Measurements from ENCODE around the gene RTL5.
A peak's percentile ranks its signal among the peaks of the same experiment; 100 is the strongest.
"Not testable (repeated sequence)": the region's sequence is repeated elsewhere in the genome, so short reads cannot be mapped to it uniquely, and the experiment has no call there.

RTL5 gene

DNA sequence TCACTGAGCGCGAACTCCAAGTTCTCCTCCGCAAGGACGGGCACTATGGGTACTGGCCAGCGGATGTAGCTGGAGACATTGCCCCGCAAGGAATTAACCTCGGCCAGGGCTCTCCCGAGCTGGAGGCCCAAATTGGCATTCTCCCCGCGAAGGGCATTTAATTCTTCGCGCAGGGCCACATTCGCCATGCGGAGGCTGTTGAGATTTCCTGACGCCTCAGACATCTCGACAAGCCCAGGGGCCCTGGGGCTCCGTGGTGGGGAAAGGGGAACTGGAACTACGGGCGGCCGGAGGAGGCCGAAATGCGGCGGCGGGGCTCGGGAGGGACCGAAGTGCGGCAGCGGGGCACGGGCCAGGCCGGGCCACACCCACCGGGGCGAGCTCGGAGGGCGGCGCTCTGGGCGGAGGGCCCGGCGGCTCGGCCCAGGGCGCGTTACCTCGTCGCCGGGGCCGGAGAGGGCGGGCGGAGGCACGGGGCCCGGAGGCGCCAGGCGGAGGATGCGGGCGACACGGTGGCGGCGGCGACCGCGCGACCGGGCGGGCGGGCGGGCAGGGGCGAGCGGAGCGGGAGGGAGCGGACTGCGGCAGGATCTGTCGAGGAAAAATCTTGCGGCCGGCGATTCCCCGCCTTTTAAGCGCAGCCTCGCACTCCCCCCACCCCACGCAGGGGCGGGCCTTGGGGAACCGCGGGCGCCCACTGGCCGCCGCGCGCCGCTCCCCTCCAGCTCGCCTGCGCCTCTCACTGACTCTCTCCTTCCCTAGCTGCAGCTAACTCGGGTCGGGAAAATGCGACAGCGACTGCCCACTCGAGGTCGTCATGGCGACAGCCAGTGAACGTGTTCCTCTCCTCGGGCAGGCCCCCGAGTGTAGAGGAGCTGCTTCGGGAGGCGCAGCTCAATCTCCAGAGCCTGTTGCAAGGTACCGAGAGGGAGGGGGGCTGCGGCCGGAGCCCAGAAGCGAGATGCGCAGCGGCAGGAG is at the start of gene RTL5:
Gene RTL5 (minus strand): TSS at position 599 of the 978 bp plus-strand sequence.
- DNase-seq (ENCODE audit: low read depth in 2 of 2) = peak; percentile 66 to 68

DNA sequence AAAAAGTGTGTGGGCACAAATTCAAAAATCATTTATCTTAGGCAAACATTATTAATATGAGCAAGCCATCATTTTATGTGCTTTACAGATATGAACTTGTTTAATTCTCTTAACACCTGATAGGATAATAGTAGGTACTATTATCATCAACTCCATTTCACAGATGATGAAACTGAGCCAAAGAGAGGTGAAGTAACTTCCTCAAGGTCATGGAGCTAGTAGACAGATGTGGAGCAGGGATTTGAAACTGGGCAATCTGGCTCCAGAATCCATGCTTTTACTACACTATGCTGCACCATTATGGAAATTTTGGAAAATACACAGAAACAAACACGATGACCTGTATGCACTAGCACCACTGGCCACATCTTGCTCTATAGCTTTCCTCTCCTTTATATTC is 48.8 kb upstream of the RTL5 start:
- DNase-seq (ENCODE audit: low read depth in 2 of 2) = no peak

DNA sequence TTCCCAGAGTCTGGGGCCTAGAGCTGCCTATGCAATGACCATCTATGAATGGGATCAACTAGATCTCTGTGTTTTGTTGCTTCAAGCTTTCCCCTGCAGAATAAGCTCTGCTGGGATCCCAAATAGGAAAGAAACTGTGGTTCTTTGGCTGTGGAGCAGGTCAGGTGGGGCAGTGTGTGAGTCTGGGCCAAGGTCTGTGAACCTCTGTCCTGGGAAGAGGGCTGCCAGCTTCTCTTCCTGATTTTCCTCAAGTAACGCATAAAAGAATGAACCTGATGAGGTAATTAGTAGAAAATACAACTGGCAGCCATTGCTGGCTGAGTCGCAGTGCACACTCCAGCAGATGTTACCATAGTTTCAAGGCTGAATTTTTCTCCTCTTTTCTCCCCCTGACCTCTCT is 45.3 kb upstream of the RTL5 start:
- no peak for DNase-seq (ENCODE audit: low read depth in 2 of 2)

DNA sequence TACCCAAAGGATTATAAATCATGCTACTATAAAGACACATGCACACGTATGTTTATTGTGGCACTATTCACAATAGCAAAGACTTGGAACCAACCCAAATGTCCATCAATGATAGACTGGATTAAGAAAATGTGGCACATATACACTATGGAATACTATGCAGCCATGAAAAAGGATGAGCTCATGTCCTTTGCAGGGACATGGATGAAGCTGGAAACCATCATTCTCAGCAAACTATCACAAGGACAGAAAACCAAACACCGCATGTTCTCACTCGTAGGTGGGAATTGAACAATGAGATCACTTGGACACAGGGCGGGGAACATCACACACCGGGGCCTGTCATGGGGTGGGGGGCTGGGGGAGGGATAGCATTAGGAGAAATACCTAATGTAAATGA is 44.6 kb upstream of the RTL5 start:
- DNase-seq (ENCODE audit: low read depth in 2 of 2) = not testable (repeated sequence)

DNA sequence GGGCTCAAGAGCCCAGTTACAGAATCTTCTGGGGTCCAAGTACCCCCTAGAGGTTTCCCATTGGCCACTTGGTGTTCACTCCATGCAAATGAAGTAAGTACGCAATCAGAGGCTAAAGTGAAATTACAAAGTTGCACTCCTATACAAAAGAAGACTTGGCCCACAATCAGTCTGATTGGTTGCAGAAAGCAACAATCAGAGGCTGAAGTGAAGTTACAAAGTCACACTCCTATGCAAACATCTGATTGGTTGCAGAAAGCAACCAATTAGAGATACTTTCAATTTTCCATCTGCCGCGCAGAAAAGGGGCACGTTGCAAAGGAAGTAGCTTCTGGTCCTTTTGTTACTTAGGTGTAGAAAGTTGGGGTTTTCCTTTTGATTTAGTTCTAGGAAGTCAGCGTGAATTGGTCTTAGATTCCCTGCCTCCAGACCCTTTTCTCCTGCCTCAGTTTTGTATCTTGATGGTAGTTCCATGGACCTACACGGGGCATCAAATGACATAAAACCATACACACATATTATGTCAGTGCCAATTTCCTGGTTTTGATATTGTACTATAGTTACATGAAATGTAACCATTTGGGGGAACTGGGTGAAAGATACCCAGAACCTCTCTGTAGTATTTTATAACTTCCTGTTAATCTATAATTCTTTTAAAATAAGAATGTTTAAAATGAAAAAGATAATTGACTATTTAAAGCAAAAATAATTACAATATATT is 37.5 kb upstream of the RTL5 start:
- DNase-seq (ENCODE audit: low read depth in 2 of 2) = no peak

DNA sequence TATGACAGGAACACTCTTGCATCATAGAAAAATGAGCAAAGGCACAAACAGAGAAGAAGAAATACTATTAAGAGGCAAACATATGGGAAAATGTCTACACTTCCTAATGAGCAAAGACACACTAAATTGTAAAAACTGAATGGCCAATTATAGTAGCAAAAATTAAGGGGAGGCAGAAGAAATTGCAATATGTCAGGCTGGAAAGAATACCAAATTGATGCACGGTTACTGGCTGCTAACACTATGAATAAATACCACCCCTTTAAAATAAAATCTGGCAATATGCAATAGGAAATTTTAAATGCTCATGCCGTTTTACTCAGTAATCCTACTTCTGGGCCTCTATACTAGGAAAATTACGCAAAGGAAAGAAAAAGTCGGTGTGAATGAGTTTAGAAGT is 33.8 kb upstream of the RTL5 start:
- DNase-seq (ENCODE audit: low read depth in 2 of 2) = no peak

DNA sequence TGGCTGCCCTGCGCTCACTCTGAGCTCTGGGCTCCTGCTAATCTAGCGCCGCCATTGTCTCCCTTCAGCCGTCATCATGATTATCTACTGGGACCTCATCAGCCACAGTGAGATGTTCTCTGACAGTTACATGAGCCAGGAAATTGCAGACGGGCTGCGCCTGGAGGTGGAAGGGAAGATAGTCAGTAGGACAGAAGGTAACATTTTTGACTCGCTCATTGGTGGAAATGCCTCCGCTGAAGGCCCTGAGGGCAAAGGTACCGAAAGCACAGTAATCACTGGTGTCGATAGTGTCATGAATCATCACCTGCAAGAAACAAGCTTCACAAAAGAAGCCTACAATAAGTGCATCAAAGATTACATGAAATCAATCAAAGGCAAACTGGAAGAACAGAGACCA is 28.1 kb upstream of the RTL5 start:
- no peak for DNase-seq (ENCODE audit: low read depth in 2 of 2)

DNA sequence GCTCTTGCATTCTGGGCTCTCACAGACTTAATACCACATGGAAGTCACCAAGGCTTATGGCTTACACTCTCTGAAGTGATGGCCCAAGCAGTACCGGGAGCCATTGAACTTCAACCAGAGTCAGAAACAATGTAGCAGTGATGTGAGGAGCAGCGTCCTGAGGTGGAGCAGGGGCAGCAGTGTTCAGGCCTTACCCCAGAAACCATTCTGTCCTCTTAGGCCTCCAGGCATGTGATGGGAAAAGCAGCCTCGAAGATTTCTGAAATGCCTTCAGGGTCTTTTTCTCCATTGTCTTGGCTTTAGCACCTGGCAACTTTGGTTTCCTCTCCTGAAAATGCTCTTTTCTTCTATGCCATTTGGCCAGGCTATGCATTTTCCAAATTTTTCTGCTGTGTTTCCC is 27.1 kb upstream of the RTL5 start:
- DNase-seq (ENCODE audit: low read depth in 2 of 2) = no peak

DNA sequence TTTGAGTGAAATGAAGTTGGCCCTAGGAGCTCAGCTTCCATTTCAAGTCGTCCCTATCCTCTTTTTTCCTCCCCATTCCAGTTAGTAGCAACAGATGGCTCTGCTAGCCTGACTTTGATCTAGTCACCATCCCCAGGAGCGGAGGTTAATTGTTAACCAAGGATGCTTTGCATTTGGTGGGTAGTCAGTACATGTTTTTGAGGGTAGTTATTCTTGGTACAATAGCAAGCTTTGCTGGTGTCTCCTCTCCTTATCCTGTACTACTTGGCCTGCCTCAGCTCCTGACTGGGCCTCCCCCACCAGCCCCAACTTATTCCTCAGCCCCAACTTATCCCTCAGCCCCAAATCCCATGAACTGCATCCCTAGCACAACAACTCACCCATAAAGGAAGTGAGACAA is 14.8 kb upstream of the RTL5 start:
- no peak for DNase-seq (ENCODE audit: low read depth in 2 of 2)

DNA sequence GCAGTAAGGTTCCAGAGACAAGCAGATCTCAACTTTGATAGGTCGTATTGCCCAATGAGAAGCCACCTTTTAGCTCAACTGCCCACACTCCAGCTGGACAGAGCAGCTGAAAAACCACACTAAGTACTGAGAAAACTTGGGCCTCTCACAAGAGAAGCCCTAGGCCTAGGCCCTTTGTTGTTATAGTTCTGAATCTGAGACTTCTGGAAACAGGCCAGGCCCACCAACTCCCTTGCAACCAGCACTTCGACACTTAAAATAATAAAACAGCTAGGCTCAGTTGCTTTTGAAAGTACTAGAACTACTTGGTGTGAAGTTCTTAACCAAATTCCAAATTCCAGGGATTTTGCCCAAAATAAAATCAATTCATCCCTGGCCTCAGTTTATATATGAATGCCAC is 13.5 kb upstream of the RTL5 start:
- no peak for DNase-seq (ENCODE audit: low read depth in 2 of 2)

DNA sequence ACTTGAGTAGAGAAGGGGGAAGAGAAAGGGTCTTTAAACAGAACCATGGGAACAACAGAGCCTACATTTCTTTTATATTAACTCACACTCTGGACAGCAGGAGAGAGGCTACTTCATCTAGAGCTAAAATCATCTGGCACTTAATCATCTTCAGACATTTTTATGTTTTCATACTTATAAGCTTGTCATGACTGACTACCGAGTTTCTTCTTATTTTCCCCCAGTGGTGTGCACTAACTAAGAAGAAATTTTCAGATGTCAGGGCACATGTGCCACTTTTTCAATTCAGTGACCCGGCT is 11.8 kb upstream of the RTL5 start:
- no peak for DNase-seq (ENCODE audit: low read depth in 2 of 2)

DNA sequence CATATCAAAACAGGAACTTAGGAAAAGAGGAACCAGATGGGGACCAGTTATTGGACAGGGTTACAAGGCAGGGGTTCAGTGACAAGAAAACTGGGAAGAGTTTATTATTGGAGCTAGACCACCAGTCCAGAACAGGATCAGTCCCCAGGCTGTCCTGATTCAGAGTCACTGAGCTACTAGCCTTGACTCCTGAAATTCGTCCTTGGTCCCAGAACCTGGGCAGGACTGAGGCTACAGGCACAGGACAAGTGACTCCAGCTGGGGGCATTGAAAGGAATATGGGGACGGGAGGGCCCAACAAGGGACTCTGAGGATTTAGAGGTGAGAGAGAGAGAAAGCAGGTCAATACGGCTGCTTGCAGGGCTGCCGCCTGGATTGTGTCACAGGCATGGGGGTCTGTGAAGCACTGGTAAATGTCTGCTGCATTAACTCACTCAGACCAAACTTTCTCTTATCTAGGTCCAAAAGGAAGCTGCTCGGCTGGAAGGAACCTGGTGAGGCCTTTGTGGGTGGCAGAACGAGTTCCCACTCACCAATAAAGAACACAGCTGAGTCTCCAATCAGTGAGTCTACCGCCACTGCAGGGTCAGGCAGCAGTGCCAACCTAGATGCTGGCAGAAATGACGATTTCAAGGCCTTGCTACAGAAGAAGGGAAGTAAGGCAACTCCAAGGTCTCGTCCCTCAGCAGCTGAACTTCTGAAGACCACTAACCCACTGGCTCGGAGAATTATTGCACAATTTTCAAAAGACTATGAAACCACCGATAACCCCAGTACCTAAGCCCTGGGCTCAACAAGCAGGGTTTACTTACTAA is 11.3 kb upstream of the RTL5 start:
- DNase-seq (ENCODE audit: low read depth in 2 of 2) = no peak

DNA sequence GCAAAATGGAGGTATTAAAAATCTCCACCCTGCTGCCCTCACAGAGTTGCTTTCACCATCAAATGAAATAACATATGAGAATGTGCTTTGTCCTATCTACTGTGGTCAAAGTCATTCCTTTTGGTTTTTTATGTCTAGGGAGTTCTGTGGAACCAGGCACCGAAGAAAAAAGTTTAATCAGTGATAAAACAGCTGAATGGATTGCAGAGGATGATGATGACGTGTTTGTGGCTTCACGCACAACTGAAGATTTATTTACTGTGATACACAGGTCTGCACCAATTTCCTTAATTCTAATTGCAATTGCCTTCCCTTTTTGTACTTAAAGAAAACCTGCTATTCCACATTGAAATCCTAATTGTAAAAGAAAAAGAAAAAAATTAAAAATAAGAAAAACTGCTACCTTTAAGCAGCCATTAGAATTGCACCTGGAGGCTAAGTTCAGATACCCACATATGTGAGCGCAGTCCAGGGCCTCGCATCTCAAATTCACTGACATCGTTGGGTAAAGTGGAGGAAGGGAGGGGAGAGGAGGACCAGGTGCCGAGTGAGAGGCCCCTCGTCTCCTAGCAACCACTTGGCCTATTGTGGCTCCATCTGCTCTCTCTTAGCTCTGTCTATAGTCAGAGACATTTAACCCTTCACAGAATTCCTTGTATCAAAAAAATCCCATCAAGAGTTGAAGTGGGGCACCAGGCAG is 10.5 kb upstream of the RTL5 start:
- DNase-seq (ENCODE audit: low read depth in 2 of 2) = no peak

DNA sequence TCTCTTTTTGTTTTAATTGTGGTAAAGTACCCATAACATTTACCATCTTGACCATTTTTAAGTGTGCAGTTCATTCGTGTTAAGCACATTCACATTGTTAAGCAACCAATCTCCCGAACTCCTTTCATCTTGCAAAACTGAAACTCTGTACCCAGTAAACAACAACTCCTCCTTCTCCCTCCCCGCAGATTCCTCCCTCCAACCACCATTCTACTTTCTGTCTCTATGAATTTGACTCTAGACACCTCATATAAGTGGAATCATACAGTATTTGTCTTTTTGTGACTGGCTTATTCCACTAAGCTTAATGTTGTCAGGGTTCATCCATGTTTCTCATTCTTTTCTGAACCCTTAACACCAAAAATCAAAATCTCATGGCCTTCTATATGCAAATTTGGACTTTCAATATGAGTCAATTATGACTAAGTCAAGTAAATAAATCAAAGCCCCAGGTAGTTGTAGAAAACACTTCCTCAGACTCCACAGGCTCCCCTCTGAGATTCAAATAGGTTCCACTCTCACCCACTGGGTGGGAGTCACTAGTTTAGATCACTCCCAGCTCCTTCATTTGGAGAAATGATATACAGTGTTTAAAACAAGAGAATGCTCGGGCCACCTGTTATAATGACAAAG is 9.8 kb upstream of the RTL5 start:
- no peak for DNase-seq (ENCODE audit: low read depth in 2 of 2)

DNA sequence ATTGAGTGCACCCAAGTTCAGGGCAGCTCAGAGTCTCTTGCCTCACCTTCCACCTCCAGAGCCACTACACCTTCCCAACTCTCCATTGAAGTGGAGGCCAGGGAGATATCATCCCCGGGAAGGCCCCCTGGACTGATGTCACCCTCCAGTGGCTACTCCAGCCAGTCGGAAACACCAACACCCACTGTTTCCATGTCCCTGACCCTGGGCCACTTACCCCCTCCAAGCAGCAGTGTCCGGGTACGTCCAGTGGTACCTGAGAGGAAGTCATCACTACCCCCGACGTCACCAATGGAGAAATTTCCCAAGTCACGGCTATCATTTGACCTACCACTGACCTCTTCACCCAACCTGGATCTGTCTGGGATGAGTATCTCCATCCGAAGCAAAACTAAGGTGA is 7.8 kb upstream of the RTL5 start:
- no peak for DNase-seq (ENCODE audit: low read depth in 2 of 2)

DNA sequence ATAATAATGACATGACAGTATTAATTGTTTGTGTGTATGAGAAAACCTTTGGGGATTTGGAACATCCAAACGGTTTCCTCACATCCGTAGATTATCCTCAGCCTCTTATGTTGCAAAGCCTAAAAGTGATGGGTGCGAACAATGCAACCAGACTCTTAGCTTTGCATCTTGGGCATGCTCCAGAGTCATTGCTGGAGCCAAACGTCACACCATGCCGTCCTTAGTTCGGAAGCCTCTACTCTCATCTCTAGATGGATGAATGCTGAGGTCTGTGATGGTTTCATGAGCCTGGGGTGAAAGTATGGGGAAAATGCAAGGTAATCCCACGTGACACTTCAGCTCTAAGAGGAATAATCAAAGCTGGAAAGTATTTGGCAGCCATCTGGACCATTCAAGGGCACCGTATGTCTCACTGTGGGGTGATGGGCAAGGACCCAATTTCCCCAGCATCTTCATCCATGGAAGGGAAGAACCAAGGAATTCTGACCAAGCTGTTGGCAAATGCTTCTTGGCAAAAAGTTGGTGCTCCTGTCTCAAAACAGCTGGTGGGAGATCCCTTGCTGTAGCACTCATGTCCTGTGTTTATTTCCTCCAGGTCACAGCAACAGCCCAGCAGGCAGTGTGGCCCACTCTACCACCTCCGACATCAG is 6.3 kb upstream of the RTL5 start:
- no peak for DNase-seq (ENCODE audit: low read depth in 2 of 2)

DNA sequence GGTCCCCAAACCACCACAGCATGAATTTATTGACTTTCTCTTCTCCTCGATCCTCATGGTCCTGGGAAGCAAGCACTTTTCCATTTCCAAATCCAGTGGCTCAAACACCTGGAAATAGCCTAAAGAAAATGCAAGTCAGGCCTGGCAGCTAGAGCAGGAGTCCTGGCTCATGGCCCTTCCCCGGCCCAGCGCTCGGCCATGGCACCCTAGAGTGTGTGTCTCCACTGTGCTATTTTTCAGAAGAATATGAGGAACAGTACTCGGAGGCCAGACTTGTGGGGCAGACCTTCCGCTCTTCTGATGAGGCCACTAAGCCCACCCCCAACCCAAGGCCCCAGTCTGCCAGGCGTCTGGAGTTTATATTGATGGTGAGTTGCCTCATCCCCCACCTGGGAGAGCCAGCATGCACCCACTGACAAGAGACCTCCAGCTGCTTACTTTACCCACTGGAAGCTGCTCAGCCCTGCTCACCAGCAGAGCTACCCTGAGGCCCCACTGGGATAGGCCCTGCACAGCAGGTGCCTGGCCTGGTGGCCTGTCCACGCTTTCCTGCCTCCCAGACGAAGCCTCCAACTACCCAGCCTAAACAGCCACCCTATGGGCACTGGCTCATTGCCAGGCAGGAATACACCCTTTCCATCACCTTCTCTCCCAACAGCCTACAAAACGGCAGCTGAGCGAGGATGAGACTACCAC is 2.3 kb upstream of the RTL5 start:
- no peak for DNase-seq (ENCODE audit: low read depth in 2 of 2)

DNA sequence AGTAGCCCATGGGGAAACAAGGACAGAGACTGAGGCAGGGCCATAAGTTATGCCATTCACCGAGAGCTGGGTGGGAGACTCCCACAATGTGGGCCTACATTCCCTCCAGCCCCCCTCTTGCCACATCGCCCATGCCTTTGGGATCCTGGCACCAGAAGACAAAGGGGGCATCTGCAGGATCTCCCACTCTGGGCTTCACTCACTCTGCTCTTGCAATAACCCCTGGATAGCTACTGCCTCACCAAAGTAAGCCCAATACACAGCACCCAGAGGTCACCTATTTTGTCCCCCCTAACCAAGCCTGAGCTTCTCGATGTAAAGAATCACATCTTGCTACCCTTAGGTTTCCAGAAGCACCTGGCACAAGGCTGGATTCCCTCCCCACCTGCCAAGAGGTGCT is 741 bp upstream of the RTL5 start:
- no peak for DNase-seq (ENCODE audit: low read depth in 2 of 2)

DNA sequence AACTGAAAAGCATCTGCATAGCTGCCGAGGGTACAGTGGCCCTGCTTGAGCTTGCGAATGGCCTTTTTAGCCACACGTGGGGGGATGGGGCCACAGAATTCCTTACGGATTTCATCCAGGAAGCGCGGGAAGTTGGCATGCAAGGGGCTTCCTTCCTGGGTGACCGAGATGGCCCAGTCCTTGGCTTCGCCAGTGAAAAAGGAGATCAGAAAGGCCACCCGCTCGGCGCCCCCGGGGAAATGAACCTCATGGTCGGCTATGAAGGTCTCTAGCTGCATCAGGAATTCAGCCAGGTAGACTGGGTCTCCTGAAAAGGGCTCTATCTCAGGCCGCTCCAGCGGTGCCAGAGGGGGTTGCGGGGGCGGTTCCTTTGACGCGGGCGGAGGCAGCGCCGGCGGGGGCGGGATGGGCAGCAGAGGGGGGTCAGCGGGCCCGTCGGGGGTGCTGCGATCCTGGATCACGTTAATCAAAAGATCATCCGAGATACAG is 909 bp downstream of the RTL5 start:
- no peak for DNase-seq (ENCODE audit: low read depth in 2 of 2)

DNA sequence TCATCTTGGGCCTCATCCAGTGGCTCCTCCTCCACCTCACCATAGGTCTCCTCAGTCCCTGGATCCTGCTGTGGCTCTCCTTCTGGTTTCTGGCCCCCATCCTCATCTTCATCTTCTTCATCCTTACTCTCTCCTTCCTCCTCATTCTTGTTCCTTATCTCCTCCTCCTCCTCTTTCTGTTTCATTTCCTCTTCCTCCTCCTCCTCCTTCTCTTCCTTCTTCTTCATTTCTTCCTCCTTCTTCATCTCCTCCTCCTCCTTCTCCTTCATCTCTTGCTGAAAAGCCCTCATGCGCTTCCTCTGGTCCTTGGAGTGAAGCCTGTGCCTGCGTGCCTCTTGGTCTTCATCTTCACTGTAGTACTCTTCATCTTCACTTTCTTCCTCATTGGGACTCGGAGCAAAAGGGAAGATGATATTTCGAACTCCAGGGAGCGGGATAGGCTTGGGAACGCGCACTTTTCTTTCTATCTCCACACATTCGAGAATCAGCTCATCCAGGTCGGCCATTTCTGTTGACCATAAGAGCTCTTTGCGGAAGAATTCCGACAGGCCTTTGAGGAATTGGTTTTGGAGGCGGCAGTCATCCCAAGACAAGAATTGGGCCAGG is 1.5 kb downstream of the RTL5 start:
- no peak for DNase-seq (ENCODE audit: low read depth in 2 of 2)

Data from fibroblast of skin of left quadriceps (primary cell).